CD4-positive, alpha-beta T cell treated with Interleukin-21 for 1 hour (primary cell): ENCODE results near the gene CPLANE1.
"Not testable (repeated sequence)": the region's sequence is repeated elsewhere in the genome, so short reads cannot be mapped to it uniquely, and the experiment has no call there.

Source experiments
- DNase-seq: peaks from one replicate; pipeline ENCODE4 v3.0.0-alpha.2; 2020

The CPLANE1 gene

DNA sequence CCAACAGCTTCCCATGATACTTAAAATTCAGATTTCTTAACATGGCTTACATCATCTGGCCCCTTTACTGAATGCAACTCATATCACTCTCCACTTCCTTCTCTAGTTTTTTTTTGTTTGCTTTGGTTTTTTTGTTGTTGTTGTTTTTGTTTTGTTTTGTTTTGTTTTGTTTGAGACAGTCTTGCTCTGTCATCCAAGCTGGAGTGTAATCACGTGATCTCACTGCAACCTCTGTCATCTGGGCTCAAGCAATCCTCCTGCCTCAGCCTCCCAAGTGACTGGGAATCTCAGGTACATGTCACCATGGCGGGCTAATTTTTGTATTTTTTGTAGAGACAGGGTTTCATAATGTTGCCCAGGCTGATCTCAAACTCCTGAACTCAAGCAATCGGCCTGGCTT, 41.4 kb downstream of the CPLANE1 start:
- DNase-seq, result no peak

DNA sequence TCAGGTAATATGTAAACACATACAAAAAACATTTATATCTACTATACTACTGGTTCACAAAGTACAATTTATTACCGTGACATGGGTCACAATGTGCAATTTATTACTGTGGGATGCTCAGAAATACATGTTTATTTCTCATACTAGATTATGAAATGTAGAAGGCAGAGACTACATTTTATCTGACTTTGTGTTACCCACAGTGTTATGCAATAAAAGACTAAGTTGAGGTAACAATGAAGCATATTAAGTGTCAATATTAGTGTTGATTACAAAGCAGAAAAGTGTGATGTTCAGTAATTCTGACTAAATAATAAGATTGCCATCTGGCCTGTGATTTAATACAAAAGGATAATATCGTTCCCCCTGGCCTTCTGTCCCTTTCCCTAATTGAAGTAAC, 42.4 kb downstream of the CPLANE1 start:
- DNase-seq, result no peak

GRCh38 chr5:37198842-37199241, 50.3 kb downstream of the CPLANE1 start:
- DNase-seq, result no peak

DNA sequence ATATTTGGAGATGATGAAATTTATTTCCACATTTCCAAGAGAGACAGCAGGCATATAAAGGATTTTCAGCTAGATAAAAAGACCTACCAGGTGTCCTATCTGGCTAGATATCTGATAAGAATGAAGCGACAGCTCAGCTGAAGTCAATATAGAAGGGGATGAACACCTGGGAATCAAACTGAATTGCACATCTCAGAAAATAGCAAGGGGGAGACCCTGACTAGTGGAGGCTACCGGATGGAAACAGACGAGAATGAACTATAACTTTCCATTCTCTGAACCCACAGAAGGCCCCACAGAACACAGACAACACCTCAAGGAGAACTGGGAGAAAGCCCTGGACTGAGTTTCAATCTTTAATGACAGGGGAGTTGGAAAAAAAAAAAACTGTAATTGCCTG, 51.1 kb downstream of the CPLANE1 start:
- peak; percentile 4 for DNase-seq

GRCh38 chr5:37197340-37198050, 51.7 kb downstream of the CPLANE1 start:
- peak; percentile 36 for DNase-seq

DNA sequence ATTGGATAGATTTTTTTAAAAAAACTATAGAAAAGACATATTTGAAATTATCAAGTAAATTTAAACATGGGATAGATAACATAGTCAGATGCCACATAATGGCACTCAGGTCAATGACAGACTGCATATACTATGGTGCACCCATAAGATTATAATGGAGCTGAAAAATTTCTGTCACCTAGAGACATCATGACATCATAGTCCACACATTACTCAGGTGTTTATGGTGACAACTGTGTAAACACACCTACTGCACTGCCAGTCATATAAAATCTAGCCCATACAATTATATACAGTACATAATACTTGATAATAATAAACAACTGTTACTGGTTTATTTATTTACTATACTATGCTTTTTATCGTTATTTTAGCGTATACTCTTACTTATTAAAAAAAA, 58.6 kb downstream of the CPLANE1 start:
- no peak for DNase-seq

DNA sequence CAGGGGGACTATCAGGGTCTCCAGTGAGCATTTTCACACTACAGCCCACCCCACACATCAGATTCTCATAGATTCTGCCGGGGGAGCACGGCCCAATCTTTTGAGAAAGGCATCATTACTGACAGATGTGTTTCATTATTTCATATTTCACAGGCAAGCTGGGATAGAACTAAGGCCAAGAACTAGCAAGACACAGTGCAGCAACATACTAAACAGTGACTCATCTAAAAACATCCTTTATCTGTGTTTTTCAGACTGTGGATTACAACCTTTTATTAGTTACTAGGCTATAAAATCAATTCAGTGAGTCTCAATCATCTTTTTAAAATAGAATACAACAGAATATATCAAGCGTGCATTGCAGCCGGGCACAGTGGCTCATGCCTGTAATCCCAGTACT, 59.8 kb downstream of the CPLANE1 start:
- DNase-seq, result no peak

DNA sequence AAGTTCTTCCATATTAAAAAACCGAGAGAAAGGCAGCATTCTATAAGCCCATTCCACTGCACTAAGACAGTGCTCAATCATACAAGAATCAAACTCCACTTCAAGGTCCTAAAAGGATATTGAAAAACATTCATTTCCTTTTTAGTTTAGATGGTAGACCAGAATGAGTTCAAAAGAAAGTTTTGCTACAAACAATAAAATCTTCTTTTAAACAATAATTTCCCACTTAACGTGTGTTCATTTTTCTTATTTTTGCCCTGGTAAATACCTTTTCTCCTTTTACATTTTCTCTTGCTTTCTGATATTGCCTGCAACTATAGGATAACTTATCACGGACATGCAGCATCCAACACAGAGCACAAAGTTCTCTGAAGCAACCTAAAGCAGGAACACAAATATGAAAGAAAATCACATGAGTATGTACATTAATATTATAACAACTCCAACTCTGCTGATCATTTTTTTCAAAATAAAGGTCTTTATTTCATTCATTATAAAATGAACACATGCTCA, 61.7 kb downstream of the CPLANE1 start:
- no peak for DNase-seq

DNA sequence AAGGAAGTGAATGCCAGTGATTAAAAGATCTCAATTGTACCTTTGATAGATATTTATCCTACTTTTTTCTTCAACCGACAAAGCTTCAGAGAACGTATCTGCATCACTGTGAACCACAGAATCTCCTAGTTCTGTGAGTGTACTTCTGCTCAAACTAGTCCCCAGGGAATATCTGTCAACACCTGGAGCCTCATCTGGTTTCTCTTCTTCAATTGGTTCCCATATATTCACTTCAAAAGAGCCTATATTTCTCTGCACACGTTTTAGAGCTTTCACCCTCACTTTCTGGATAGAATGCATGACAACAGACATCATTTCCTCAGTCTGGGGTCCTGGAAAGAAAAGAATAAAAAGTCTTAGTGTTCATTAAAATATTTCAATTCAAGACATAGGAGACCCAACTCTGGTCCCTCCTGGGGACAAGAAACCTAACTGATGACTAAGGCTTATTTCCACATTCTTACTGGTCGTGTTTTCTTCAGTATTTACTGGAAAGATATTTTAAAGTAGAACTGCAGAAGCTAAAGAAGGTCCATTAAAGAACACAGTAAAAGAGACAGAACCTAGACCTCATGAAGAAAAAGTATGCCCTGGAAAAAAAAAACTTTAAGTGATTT, 64.3 kb downstream of the CPLANE1 start:
- no peak for DNase-seq

DNA sequence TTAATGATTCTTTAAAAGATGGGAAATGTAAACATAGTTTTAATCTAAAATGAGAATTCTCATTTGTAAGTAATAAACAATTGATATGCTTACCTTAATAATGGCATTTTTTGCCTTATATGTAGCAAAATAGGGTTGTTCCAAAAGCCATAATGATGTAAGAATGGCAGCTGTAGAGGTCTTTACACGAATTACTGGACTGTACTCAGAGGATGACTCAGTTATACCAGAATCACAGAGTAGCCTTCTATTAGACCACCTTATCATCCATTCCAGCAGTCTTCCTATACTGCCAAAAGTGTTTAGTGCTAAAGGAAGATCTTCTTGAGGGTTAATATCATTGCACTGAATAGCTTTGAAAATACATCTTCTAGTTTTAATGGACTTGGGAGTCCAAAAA, 66.5 kb downstream of the CPLANE1 start:
- no peak for DNase-seq

DNA sequence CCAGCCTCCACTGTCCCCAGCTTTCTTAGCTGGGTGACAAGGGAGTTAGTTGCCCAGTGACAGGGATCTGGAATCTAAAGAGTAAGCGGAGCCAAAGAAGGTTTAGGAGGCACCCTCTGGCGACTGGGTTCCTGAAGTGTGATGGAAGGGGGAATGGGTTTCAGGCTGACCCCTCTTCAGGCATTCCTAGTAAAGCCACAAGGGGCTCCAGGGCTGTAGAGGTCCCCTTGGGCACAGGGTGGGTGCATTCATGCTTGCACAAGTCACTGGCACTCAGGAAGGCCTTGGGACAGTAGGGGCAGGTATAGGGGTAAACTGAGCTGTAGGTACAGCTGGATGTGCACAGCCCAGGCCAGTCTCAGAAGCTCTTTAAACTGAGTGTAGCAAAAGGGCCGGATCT, 74.2 kb downstream of the CPLANE1 start:
- DNase-seq, result no peak

DNA sequence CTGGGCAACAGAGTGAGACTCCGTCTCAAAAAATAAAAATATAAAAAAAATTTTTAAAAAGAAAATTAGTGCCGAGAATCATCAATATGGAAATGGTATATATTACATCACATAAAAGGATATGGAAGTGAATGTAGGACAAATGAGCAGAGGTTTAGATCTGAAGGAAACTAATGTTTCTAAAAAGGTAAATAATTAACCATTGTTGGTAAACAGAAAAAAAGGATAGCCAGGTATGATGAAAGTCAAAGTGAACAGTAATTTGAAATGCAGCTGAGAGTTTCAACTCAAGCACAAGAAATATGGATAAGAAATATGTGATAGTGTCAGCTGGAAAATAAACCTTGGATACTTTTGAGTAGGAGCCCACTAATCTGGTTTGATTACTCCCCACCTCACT, 76.2 kb downstream of the CPLANE1 start:
- no peak for DNase-seq

GRCh38 chr5:37170856-37171255, 78.3 kb downstream of the CPLANE1 start:
- no peak for DNase-seq

GRCh38 chr5:37166197-37166596, 83.0 kb downstream of the CPLANE1 start:
- DNase-seq, result no peak

GRCh38 chr5:37165761-37166160, 83.4 kb downstream of the CPLANE1 start:
- no peak for DNase-seq

DNA sequence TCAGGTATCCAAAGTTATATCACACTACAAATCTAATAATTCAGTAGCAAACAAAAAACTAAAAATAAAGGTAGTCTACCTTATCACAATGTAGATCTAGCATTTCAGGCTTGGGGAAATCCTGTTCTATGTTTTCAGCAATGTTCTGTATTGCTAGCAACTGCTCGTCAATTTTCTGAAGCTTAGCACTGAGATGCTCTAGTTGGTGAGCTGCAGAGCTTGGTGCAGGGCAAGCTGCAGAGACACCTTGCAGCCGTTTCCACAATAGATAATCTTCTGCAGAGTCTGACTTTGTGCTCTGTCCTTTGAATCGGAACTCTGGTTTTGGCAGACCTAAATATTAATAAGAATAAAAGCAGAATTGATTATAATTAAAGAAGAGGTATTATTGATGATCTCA, 95.5 kb downstream of the CPLANE1 start:
- DNase-seq, result no peak

GRCh38 chr5:37146896-37147295, 102.3 kb downstream of the CPLANE1 start:
- DNase-seq, result no peak

DNA sequence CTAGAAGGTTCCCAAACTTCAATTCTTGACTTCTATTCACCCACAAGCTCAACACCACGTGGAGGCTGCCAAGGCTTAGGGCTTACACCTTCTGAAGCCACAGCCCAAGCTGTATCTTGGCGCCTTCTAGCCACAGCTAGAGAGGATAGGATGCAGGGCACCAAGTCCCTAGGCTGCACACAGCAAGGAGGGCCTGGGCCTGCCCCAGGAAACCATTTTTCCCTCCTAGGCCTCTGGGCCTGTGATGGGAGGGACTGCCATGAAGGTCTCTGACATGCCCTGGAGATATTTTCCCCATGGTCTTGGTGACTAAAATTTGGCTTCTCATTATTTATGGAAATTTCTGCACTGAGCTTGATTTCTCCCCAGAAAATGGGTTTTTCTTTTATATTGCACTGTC, 112.5 kb downstream of the CPLANE1 start:
- DNase-seq, result no peak

- not testable (repeated sequence) for DNase-seq
These were observed 113.9 kb downstream of the CPLANE1 start for GRCh38 chr5:37135312-37135711.

GRCh38 chr5:37133939-37134338, 115.2 kb downstream of the CPLANE1 start:
- no peak for DNase-seq

GRCh38 chr5:37132646-37133045, 116.5 kb downstream of the CPLANE1 start:
- no peak for DNase-seq

DNA sequence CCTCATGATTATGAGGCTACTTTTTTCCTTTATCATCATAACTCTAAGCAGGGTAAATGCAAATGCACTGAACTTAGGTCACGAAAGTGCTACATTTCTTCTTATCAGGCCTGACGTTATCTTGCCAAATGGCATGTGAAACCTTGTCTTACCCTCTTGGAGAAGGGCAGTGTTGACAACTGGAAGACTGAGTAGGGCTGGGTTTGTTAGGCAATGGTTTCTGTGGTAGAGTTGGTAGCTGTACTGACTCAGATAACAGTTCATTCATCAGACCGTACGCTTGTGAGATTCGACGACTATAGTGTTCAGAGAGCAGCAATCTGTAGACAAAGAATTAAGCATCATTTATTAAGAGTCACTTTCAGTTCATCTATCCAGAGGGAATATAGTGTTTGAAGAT, 127.7 kb downstream of the CPLANE1 start:
- no peak for DNase-seq

DNA sequence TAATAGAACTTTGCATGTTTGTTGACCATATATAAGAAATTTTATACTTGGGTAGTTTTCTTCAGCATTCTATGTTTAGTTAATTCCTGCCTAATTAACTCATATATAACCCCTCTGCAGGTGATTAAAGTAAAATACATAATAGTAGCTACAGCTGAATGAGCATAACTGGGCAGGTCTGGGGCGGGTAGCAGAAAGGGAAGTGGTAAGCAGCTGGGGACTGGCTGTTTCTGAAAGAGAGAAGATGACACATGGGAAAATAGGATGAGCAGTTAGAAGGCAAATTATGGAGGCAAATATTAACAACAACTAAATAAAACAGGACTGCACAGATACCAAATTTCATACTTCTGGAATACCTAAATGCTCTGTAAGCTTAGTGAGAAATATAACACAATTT, 128.1 kb downstream of the CPLANE1 start:
- DNase-seq, result no peak

DNA sequence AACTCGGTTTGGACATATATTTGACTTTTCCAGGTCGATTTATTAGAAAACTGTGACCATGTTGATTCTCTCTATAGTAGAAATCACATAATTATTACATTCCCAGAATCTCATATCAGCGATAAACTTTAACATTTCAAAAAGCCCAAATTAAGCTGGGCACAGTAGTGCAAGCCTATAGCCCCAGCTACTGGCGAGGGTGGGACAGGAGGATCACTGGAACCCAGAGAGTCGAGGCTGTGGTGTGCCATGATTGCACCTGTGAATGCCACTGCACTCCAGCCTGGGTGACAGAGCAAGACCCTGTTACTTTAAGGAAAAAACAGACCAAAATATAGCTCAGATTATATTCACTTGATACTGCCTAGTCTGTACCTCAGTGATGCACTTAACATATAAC, 128.9 kb downstream of the CPLANE1 start:
- DNase-seq, result no peak

DNA sequence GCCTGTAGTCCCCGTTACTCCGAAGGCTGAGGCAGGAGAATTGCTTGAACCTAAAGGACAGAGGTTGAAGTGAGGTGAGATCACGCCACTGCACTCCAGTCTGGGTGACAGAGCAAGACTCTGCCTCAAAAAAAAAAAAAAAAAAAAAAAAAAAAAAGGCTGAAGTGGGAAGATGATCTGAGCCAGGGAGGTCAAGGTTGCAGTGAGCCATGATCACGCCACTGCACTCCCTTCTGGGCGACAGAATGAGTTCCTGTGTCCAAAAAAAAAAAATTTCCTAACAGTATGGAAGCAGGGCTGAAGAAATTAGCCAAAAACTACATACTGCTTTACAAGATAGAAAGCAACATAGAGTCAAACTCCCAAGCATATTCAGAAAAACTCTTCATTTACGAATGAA, 132.8 kb downstream of the CPLANE1 start:
- DNase-seq, result no peak
